Liver (tissue), 9 donors: Measurements from ENCODE around the gene SLC16A8. TPM values are rescaled to one million over a fixed set of nuclear protein-coding genes. Genes with fewer than 3 reads are reported as not detected.

Experiments used
- DNase-seq: peaks from one replicate; pipeline ENCODE4 v3.0.0-alpha.2; 2017; ENCODE audit warnings: low spot score
- H3K27ac ChIP-seq, 2 donors: one replicate each; pipeline ENCODE4 v1.7.0; 2013; ENCODE audit warnings: inconsistent platforms in 2 of 2, low read length in 2 of 2, control low read depth in 1 of 2, low read depth in 1 of 2, mild to moderate bottlenecking in 1 of 2
- H3K27me3 ChIP-seq, 4 donors: one replicate each; pipeline versions ENCODE4 v1.6.1 to v1.7.0; 2013; ENCODE audit warnings: low read length in 3 of 4, inconsistent platforms in 1 of 4, mild to moderate bottlenecking in 1 of 4, moderate library complexity in 1 of 4; ENCODE audit not compliant: control insufficient read depth in 4 of 4, insufficient read depth in 4 of 4
- H3K36me3 ChIP-seq, 4 donors: one replicate each; pipeline versions ENCODE4 v1.6.1 to v1.7.0; 2013; ENCODE audit warnings: low read length in 3 of 4, mild to moderate bottlenecking in 3 of 4, low read depth in 1 of 4, moderate library complexity in 1 of 4; ENCODE audit not compliant: control insufficient read depth in 4 of 4, insufficient read depth in 3 of 4
- H3K4me1 ChIP-seq, 4 donors: one replicate each; pipeline versions ENCODE4 v1.6.1 to v1.7.0; 2013; ENCODE audit warnings: low read length in 3 of 4, mild to moderate bottlenecking in 3 of 4, moderate library complexity in 1 of 4; ENCODE audit not compliant: control insufficient read depth in 4 of 4, insufficient read depth in 4 of 4
- H3K4me3 ChIP-seq, 3 donors: one replicate each; pipeline versions ENCODE4 v1.6.1 to v1.7.0; 2013; ENCODE audit warnings: low read length in 3 of 3, control low read depth in 1 of 3, low read depth in 1 of 3, mild to moderate bottlenecking in 1 of 3
- H3K9ac ChIP-seq, 2 donors: one replicate each; pipeline ENCODE4 v1.7.0; 2013; ENCODE audit warnings: low read length in 2 of 2, mild to moderate bottlenecking in 2 of 2, moderate library complexity in 2 of 2, control low read depth in 1 of 2, low read depth in 1 of 2
- H3K9me3 ChIP-seq, 4 donors: one replicate each; pipeline versions ENCODE4 v1.6.1 to v1.7.0; 2013; ENCODE audit warnings: low read length in 3 of 4; ENCODE audit not compliant: control insufficient read depth in 4 of 4
- FOXA2 ChIP-seq: IDR thresholded peaks from 2 replicates; pipeline ENCODE4 v1.6.1; 2016; ENCODE audit warnings: antibody characterized with exemption
- GABPA ChIP-seq, 2 donors: IDR thresholded peaks in 1 of 2; conservative IDR thresholded peaks in 1 of 2; 2 replicates each; pipeline ENCODE4 v1.6.1; 2016; ENCODE audit warnings: antibody characterized with exemption in 2 of 2, mild to moderate bottlenecking in 1 of 2, moderate library complexity in 1 of 2
- HNF4A ChIP-seq, 2 donors: conservative IDR thresholded peaks; 2 replicates each; pipeline ENCODE4 v1.6.1; 2016; ENCODE audit warnings: antibody characterized with exemption in 2 of 2, mild to moderate bottlenecking in 2 of 2
- HNF4G ChIP-seq: IDR thresholded peaks from 2 replicates; pipeline ENCODE4 v1.6.1; 2016; ENCODE audit warnings: antibody characterized with exemption
- JUND ChIP-seq, 2 donors: IDR thresholded peaks; 2 replicates each; pipeline ENCODE4 v1.6.1; 2016; ENCODE audit warnings: antibody characterized with exemption in 2 of 2
- NR2F2 ChIP-seq: IDR thresholded peaks from 2 replicates; pipeline ENCODE4 v1.6.1; 2016; ENCODE audit warnings: antibody characterized with exemption
- RXRA ChIP-seq, 2 donors: IDR thresholded peaks; 2 replicates each; pipeline ENCODE4 v1.6.1; 2017 to 2018; ENCODE audit warnings: antibody characterized with exemption in 2 of 2, mild to moderate bottlenecking in 1 of 2
- SP1 ChIP-seq: IDR thresholded peaks from 2 replicates; pipeline ENCODE4 v1.6.1; 2018; ENCODE audit warnings: antibody characterized with exemption, mild to moderate bottlenecking
- TAF1 ChIP-seq: conservative IDR thresholded peaks from 2 replicates; pipeline ENCODE4 v1.6.1; 2016; ENCODE audit warnings: antibody characterized with exemption, mild to moderate bottlenecking
- YY1 ChIP-seq: IDR thresholded peaks from 2 replicates; pipeline ENCODE4 v1.6.1; 2016; ENCODE audit warnings: antibody characterized with exemption, mild to moderate bottlenecking
- WGBS: extraction: QIAGEN DNeasy Blood & Tissue Kit; methylation state at CpG from one replicate; pipeline ENCODE4 v1.1.7; 2013; 5-methylcytosine and 5-hydroxymethylcytosine counted together
- polyA plus RNA-seq, 2 donors: library from polyadenylated mRNA; stranded (reverse) in 1 of 2; unstranded in 1 of 2; fragments of 200-250 nt in 1 of 2; fragments of >200 nt in 1 of 2; fragmentation: Nextera tagmentation in 1 of 2; extraction: Ambion mirVana in 1 of 2; gene quantifications; one replicate each; pipeline versions ENCODE4 v1.2.1 to v1.2.3, GENCODE V29; 2013 to 2015
- total RNA-seq, 2 donors: library from RNA; depleted of rRNA; stranded (reverse); fragments of >200 nt; gene quantifications; one replicate each; pipeline ENCODE4 v1.2.3, GENCODE V29; 2014
- TF ChIP-seq, protein P1 (sequence below): IDR thresholded peaks from 2 replicates; pipeline ENCODE4 v1.6.1; 2016; ENCODE audit warnings: antibody characterized with exemption
- TF ChIP-seq, protein P2 (sequence below): fragments of 150-350 bp; IDR thresholded peaks from 2 replicates; pipeline ENCODE4 v1.5.1; 2017; ENCODE audit warnings: improper control_type of control experiment, low read depth, low read length; ENCODE audit not compliant: missing input control
- TF ChIP-seq, protein P3 (sequence below): IDR thresholded peaks from 2 replicates; pipeline ENCODE4 v1.6.1; 2016; ENCODE audit warnings: antibody characterized with exemption
- TF ChIP-seq, protein P4 (sequence below): IDR thresholded peaks from 2 replicates; pipeline ENCODE4 v1.6.1; 2016; ENCODE audit warnings: antibody characterized with exemption, mild to moderate bottlenecking
- TF ChIP-seq, protein P5 (sequence below): IDR thresholded peaks from 2 replicates; pipeline ENCODE4 v1.6.1; 2016; ENCODE audit warnings: antibody characterized with exemption
- donor health status: healthy.
- donor health status: healthy.
- donor health status: healthy.
- donor health status: healthy.
- donor health status: healthy.

SLC16A8 gene
- total and polyA plus RNA-seq, 4 donors: 0.10 TPM; not detected in 3

DNA sequence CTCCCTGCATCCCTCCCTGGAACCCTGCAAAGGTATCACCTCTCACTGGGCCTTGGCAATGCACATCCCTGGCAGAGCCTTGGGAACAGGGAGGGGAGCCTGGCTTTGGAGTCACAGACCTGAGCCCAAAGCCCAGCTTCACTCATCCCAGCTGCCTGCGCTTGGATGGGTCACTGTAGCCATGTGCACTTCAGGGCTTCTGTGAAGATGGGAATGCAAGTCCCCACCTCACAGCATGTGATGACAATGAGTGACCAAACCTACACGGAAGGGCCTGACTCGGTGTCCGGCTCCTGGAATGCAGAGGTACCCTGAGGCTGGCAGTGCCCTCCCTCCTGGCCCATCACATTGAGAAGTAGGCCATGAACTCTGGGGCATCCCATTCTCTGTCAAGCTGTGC, 49.3 kb upstream of the SLC16A8 start:
- DNase-seq: no peak
- TF ChIP-seq FOXA2: no peak
- no peak for TF ChIP-seq JUND (IDR thresholded peaks at IDR 0.05)
- no peak for TF ChIP-seq RXRA (IDR thresholded peaks at IDR 0.05)
- TF ChIP-seq, protein P1, sequence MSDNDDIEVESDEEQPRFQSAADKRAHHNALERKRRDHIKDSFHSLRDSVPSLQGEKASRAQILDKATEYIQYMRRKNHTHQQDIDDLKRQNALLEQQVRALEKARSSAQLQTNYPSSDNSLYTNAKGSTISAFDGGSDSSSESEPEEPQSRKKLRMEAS: no peak
- TF ChIP-seq, protein P2, sequence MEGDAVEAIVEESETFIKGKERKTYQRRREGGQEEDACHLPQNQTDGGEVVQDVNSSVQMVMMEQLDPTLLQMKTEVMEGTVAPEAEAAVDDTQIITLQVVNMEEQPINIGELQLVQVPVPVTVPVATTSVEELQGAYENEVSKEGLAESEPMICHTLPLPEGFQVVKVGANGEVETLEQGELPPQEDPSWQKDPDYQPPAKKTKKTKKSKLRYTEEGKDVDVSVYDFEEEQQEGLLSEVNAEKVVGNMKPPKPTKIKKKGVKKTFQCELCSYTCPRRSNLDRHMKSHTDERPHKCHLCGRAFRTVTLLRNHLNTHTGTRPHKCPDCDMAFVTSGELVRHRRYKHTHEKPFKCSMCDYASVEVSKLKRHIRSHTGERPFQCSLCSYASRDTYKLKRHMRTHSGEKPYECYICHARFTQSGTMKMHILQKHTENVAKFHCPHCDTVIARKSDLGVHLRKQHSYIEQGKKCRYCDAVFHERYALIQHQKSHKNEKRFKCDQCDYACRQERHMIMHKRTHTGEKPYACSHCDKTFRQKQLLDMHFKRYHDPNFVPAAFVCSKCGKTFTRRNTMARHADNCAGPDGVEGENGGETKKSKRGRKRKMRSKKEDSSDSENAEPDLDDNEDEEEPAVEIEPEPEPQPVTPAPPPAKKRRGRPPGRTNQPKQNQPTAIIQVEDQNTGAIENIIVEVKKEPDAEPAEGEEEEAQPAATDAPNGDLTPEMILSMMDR: no peak
- TF ChIP-seq, protein P3, sequence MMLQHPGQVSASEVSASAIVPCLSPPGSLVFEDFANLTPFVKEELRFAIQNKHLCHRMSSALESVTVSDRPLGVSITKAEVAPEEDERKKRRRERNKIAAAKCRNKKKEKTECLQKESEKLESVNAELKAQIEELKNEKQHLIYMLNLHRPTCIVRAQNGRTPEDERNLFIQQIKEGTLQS: no peak
- H3K4me3 ChIP-seq: no peak overlapping the region
- no peaks in the 10 kb centered on the region for H3K27me3 ChIP-seq
- H3K4me1 ChIP-seq: no peaks in the 10 kb centered on the region
- WGBS: over 99% methylated on average over 4 of the region's 4 CpGs
- H3K9me3 ChIP-seq: no peaks in the 10 kb centered on the region
- H3K9ac ChIP-seq: no peak overlapping the region
- H3K36me3 ChIP-seq: peaks cover 0 to 9% (median 8%) of the 10 kb centered on the region in 4 donors
- no peak overlapping the region for H3K27ac ChIP-seq

DNA sequence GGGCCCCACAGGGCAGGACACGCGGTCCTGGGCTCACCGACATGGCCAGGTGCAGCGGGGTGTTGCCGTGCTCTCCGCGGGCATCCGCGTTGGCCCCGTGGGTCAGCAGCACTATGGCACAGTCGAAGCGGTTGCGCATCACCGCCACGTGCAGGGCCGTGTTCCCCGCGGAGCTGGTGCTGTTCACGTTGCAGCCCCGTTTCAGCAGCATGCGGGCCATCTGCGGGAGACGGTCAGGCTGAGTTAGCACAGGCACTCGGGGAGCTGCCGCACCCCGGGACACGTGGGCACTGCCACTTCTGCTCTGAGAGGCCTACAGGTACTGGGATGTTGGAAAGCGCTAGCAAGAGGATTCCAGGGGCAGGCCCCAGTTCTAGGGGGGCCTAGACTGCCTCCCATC, 48.8 kb upstream of the SLC16A8 start:
- no peak for DNase-seq
- no peaks in the 10 kb centered on the region for H3K4me1 ChIP-seq
- no peak overlapping the region for H3K27ac ChIP-seq
- TF ChIP-seq FOXA2 (no peak), NR2F2 (no peak), RXRA (IDR thresholded peaks at IDR 0.05) (no peak), HNF4G (no peak), SP1 (no peak), HNF4A (conservative IDR thresholded peaks at IDR 0.05) (no peak), GABPA (IDR thresholded peaks at IDR 0.05 in 1 of 2, conservative IDR thresholded peaks at IDR 0.05 in 1 of 2) (no peak)
- H3K36me3 ChIP-seq: peaks cover 2 to 9% (median 8%) of the 10 kb centered on the region in 4 donors
- H3K4me3 ChIP-seq: no peak overlapping the region
- H3K9ac ChIP-seq: no peak overlapping the region
- WGBS: 98% methylated on average over 28 of the region's 28 CpGs
- no peaks in the 10 kb centered on the region for H3K9me3 ChIP-seq
- H3K27me3 ChIP-seq: no peaks in the 10 kb centered on the region

DNA sequence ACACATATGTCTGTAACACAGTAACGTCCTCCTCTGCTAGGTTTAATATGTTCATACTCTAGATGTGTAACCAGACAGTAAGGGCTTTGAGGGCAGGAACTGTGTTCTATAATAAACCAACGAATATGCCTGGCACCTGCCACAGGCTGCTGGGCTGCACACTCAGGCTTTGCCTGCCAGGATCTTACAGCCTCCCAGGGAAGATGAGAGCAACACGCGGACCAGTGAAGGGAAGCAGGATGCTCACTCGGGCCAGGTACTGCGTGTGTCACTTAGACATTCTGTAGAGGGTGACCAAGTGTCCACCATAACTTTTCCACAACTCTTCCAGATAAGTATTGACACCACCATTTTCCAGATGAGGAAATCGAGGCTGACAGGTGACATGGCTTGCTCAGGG, 48.2 kb upstream of the SLC16A8 start:
- H3K9ac ChIP-seq: no peak overlapping the region
- H3K4me1 ChIP-seq: no peaks in the 10 kb centered on the region
- no peak for DNase-seq
- peaks cover 2 to 11% (median 8%) of the 10 kb centered on the region in 4 donors for H3K36me3 ChIP-seq
- no peaks in the 10 kb centered on the region for H3K9me3 ChIP-seq
- no peaks in the 10 kb centered on the region for H3K27me3 ChIP-seq
- TF ChIP-seq FOXA2 (no peak), HNF4G (no peak), YY1 (no peak), HNF4A (conservative IDR thresholded peaks at IDR 0.05) (no peak), TAF1 (no peak), SP1 (no peak), RXRA (IDR thresholded peaks at IDR 0.05) (no peak)
- TF ChIP-seq, protein P4, sequence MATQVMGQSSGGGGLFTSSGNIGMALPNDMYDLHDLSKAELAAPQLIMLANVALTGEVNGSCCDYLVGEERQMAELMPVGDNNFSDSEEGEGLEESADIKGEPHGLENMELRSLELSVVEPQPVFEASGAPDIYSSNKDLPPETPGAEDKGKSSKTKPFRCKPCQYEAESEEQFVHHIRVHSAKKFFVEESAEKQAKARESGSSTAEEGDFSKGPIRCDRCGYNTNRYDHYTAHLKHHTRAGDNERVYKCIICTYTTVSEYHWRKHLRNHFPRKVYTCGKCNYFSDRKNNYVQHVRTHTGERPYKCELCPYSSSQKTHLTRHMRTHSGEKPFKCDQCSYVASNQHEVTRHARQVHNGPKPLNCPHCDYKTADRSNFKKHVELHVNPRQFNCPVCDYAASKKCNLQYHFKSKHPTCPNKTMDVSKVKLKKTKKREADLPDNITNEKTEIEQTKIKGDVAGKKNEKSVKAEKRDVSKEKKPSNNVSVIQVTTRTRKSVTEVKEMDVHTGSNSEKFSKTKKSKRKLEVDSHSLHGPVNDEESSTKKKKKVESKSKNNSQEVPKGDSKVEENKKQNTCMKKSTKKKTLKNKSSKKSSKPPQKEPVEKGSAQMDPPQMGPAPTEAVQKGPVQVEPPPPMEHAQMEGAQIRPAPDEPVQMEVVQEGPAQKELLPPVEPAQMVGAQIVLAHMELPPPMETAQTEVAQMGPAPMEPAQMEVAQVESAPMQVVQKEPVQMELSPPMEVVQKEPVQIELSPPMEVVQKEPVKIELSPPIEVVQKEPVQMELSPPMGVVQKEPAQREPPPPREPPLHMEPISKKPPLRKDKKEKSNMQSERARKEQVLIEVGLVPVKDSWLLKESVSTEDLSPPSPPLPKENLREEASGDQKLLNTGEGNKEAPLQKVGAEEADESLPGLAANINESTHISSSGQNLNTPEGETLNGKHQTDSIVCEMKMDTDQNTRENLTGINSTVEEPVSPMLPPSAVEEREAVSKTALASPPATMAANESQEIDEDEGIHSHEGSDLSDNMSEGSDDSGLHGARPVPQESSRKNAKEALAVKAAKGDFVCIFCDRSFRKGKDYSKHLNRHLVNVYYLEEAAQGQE: no peak
- TF ChIP-seq, protein P2: no peak
- TF ChIP-seq, protein P5, sequence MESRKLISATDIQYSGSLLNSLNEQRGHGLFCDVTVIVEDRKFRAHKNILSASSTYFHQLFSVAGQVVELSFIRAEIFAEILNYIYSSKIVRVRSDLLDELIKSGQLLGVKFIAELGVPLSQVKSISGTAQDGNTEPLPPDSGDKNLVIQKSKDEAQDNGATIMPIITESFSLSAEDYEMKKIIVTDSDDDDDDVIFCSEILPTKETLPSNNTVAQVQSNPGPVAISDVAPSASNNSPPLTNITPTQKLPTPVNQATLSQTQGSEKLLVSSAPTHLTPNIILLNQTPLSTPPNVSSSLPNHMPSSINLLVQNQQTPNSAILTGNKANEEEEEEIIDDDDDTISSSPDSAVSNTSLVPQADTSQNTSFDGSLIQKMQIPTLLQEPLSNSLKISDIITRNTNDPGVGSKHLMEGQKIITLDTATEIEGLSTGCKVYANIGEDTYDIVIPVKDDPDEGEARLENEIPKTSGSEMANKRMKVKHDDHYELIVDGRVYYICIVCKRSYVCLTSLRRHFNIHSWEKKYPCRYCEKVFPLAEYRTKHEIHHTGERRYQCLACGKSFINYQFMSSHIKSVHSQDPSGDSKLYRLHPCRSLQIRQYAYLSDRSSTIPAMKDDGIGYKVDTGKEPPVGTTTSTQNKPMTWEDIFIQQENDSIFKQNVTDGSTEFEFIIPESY: no peak
- whole genome bisulfite sequencing: 94% methylated on average over 7 of the region's 7 CpGs
- no peak overlapping the region for H3K27ac ChIP-seq
- H3K4me3 ChIP-seq: no peak overlapping the region
